H9 (cell line): ENCODE data around the gene FAM13A. TPM values are rescaled to one million over a fixed set of nuclear protein-coding genes. Genes with fewer than 3 reads are reported as not detected.

Experiments used
- DNase-seq: peaks from one replicate; pipeline ENCODE4 v3.0.0-alpha.2; 2017
- H2AFZ ChIP-seq: one replicate; pipeline ENCODE4 v1.6.1; 2013; ENCODE audit warnings: mild to moderate bottlenecking, low read length, control low read depth, moderate library complexity
- H2AK5ac ChIP-seq: 2 replicates; pipeline ENCODE4 v1.6.1; 2013; ENCODE audit warnings: low read length, control low read depth, mixed read lengths; ENCODE audit not compliant: insufficient read length
- H2BK120ac ChIP-seq: one replicate; pipeline ENCODE4 v1.6.1; 2013; ENCODE audit warnings: low read depth, mild to moderate bottlenecking, low read length, control low read depth, inconsistent platforms; ENCODE audit not compliant: poor library complexity, severe bottlenecking
- H2BK12ac ChIP-seq: 2 replicates; pipeline ENCODE4 v1.6.1; 2013; ENCODE audit warnings: low read length, control low read depth, mixed read lengths, low read depth; ENCODE audit not compliant: insufficient read length
- H2BK15ac ChIP-seq: 2 replicates; pipeline ENCODE4 v1.6.1; 2013; ENCODE audit warnings: low read depth, low read length, control low read depth
- H2BK20ac ChIP-seq: one replicate; pipeline ENCODE4 v1.6.1; 2013; ENCODE audit warnings: low read depth, mild to moderate bottlenecking, low read length, control low read depth, inconsistent platforms; ENCODE audit not compliant: poor library complexity, severe bottlenecking
- H2BK5ac ChIP-seq: 2 replicates; pipeline ENCODE4 v1.6.1; 2013; ENCODE audit warnings: low read length, control low read depth, mixed read lengths; ENCODE audit not compliant: insufficient read length
- H3K14ac ChIP-seq: 2 replicates; pipeline ENCODE4 v1.6.1; 2013; ENCODE audit warnings: low read length, control low read depth; ENCODE audit not compliant: insufficient read depth
- H3K18ac ChIP-seq: 2 replicates; pipeline ENCODE4 v1.6.1; 2013; ENCODE audit warnings: low read depth, mild to moderate bottlenecking, mixed read lengths, low read length, control low read depth; ENCODE audit not compliant: insufficient read length
- H3K23ac ChIP-seq: 2 replicates; pipeline ENCODE4 v1.6.1; 2013; ENCODE audit warnings: low read length, control low read depth, mixed read lengths, low read depth; ENCODE audit not compliant: insufficient read length
- H3K23me2 ChIP-seq: 2 replicates; pipeline ENCODE4 v1.6.1; 2013; ENCODE audit warnings: low read depth, mild to moderate bottlenecking, mixed read lengths, low read length, control low read depth; ENCODE audit not compliant: insufficient read length, poor library complexity, severe bottlenecking
- H3K27ac ChIP-seq: 2 replicates; pipeline ENCODE4 v1.5.1; 2013; ENCODE audit warnings: low read length, control low read depth, mixed read lengths, low read depth; ENCODE audit not compliant: insufficient read length
- H3K27me3 ChIP-seq: 2 replicates; pipeline ENCODE4 v1.6.1; 2013; ENCODE audit warnings: low read length, control low read depth, inconsistent platforms; ENCODE audit not compliant: insufficient read depth
- H3K4ac ChIP-seq: 2 replicates; pipeline ENCODE4 v1.6.1; 2013; ENCODE audit warnings: low read depth, mild to moderate bottlenecking, control low read depth, inconsistent platforms, low read length, moderate library complexity
- H3K4me1 ChIP-seq: 2 replicates; pipeline ENCODE4 v1.6.1; 2013; ENCODE audit warnings: low read length, control low read depth, inconsistent platforms; ENCODE audit not compliant: insufficient read depth
- H3K4me2 ChIP-seq: 2 replicates; pipeline ENCODE4 v1.6.1; 2013; ENCODE audit warnings: low read length, control low read depth, mixed read lengths; ENCODE audit not compliant: insufficient read length, insufficient read depth
- H3K56ac ChIP-seq: 2 replicates; pipeline ENCODE4 v1.6.1; 2013; ENCODE audit warnings: low read depth, mild to moderate bottlenecking, mixed read lengths, low read length, control low read depth; ENCODE audit not compliant: insufficient read length
- H3K79me1 ChIP-seq: 2 replicates; pipeline ENCODE4 v1.6.1; 2013; ENCODE audit warnings: low read depth, mild to moderate bottlenecking, moderate library complexity, low read length, control low read depth, inconsistent platforms; ENCODE audit not compliant: insufficient read depth, poor library complexity, severe bottlenecking
- H3K79me2 ChIP-seq: 2 replicates; pipeline ENCODE4 v1.6.1; 2013; ENCODE audit warnings: low read length, control low read depth, inconsistent platforms; ENCODE audit not compliant: insufficient read depth
- H3K9ac ChIP-seq: 2 replicates; pipeline ENCODE4 v1.6.1; 2013; ENCODE audit warnings: low read length, control low read depth, mixed read lengths; ENCODE audit not compliant: insufficient read length; ENCODE audit errors: extremely low read depth
- H3K9me3 ChIP-seq: one replicate; pipeline ENCODE4 v1.6.1; 2013; ENCODE audit warnings: low read depth, low read length, inconsistent platforms; ENCODE audit not compliant: control insufficient read depth
- H3T11ph ChIP-seq: one replicate; pipeline ENCODE4 v1.6.1; 2013; ENCODE audit warnings: mild to moderate bottlenecking, low read length, control low read depth, inconsistent platforms
- H4K20me1 ChIP-seq: one replicate; pipeline ENCODE4 v1.6.1; 2013; ENCODE audit not compliant: control insufficient read depth, insufficient read length, insufficient read depth
- H4K5ac ChIP-seq: 2 replicates; pipeline ENCODE4 v1.6.1; 2013; ENCODE audit warnings: low read depth, mild to moderate bottlenecking, mixed read lengths, low read length, control low read depth; ENCODE audit not compliant: insufficient read length
- H4K8ac ChIP-seq: replicated peaks from 2 replicates; pipeline ENCODE4 v1.6.1; 2013; ENCODE audit warnings: low read length, control low read depth, mixed read lengths, low read depth; ENCODE audit not compliant: insufficient read length
- H4K91ac ChIP-seq: 2 replicates; pipeline ENCODE4 v1.6.1; 2013; ENCODE audit warnings: low read depth, mild to moderate bottlenecking, moderate library complexity, mixed read lengths, low read length, control low read depth; ENCODE audit not compliant: insufficient read length
- H3K27ac Mint-ChIP-seq, 3 experiments: 2 replicates in 2 of 3; 3 replicates in 1 of 3; pipeline ENCODE4 v1.8.0; 2020 to 2021; ENCODE audit warnings: mixed read lengths in 3 of 3, mild to moderate bottlenecking in 1 of 3, moderate library complexity in 1 of 3
- H3K27me3 Mint-ChIP-seq: 2 replicates; pipeline ENCODE4 v1.8.0; 2021; ENCODE audit warnings: low read depth, mild to moderate bottlenecking, moderate library complexity, mixed read lengths
- H3K36me3 Mint-ChIP-seq, 3 experiments: 2 replicates in 2 of 3; 3 replicates in 1 of 3; pipeline ENCODE4 v1.8.0; 2020 to 2021; ENCODE audit warnings: low read depth in 3 of 3, mixed read lengths in 3 of 3; ENCODE audit not compliant: insufficient read depth in 1 of 3
- H3K4me1 Mint-ChIP-seq, 2 experiments: 2 replicates each; pipeline ENCODE4 v1.8.0; 2020; ENCODE audit warnings: mixed read lengths in 2 of 2
- H3K4me3 Mint-ChIP-seq, 2 experiments: 2 replicates in 1 of 2; 3 replicates in 1 of 2; pipeline ENCODE4 v1.8.0; 2020 to 2021; ENCODE audit warnings: mild to moderate bottlenecking in 2 of 2, mixed read lengths in 2 of 2, moderate library complexity in 1 of 2
- H3K9me3 Mint-ChIP-seq, 2 experiments: 2 replicates in 1 of 2; 3 replicates in 1 of 2; pipeline ENCODE4 v1.8.0; 2020; ENCODE audit warnings: mild to moderate bottlenecking in 2 of 2, mixed read lengths in 2 of 2, moderate library complexity in 1 of 2
- whole genome bisulfite sequencing: extraction: QIAGEN DNeasy Blood & Tissue Kit; methylation state at CpG from one replicate; pipeline ENCODE4 v1.1.7; 2013; ENCODE audit warnings: missing lambda C conversion rate, low lambda C conversion rate, mixed read lengths; ENCODE audit not compliant: insufficient read length; ENCODE audit errors: extremely low coverage; 5-methylcytosine and 5-hydroxymethylcytosine counted together
- total RNA-seq: library from RNA; stranded (reverse); gene quantifications from 2 replicates; pipeline ENCODE4 v1.2.1, GENCODE V29; 2021
- TF ChIP-seq, protein P1 (sequence below): fragments of 200-600 bp; sonication (generic); conservative IDR thresholded peaks from 3 replicates; pipeline ENCODE4 v1.8.0; 2021; ENCODE audit warnings: antibody characterized with exemption, mild to moderate bottlenecking

The FAM13A gene
- total RNA-seq, 1 experiment from 2014 or later = 12.7 TPM

- Histone ChIP-seq H3K9ac (no peak overlapping the region), H3K4me1 (peaks cover 2% of the 10 kb centered on the region; the same call in 1 of the 2 replicates), H3T11ph (no peak overlapping the region), H3K23ac (no peak overlapping the region), H3K9me3 (no peaks in the 10 kb centered on the region), H3K56ac (no peak overlapping the region), H3K18ac (no peak overlapping the region), H3K4me2 (no peak overlapping the region), H2AK5ac (no peak overlapping the region), H3K27ac (no peak overlapping the region), H2BK5ac (no peak overlapping the region), H4K20me1 (no peaks in the 10 kb centered on the region), H4K5ac (no peak overlapping the region), H2BK120ac (no peak overlapping the region), H2BK12ac (no peak overlapping the region), H3K27me3 (no peaks in the 10 kb centered on the region), H3K23me2 (no peaks in the 10 kb centered on the region), H2AFZ (no peak overlapping the region), H4K91ac (no peak overlapping the region), H3K79me1 (no peaks in the 10 kb centered on the region), H3K79me2 (no peaks in the 10 kb centered on the region), H3K14ac (no peak overlapping the region), H2BK15ac (no peak overlapping the region), H2BK20ac (no peak overlapping the region), H4K8ac (no peak overlapping the region), H3K4ac (no peak overlapping the region)
- Mint-ChIP-seq H3K27me3 (no peaks in the 10 kb centered on the region), H3K4me1 (peaks cover 24 to 25% of the 10 kb centered on the region in 2 experiments), H3K27ac (no peak overlapping the region), H3K36me3 (peaks cover 0 to 4% (median 0%) of the 10 kb centered on the region in 3 experiments; a peak in 4 of 7 replicates), H3K9me3 (no peaks in the 10 kb centered on the region), H3K4me3 (no peak overlapping the region)
- DNase-seq = no peak
- WGBS = no CpG with 5 or more reads among the region's 1 CpG
- TF ChIP-seq, protein P1, sequence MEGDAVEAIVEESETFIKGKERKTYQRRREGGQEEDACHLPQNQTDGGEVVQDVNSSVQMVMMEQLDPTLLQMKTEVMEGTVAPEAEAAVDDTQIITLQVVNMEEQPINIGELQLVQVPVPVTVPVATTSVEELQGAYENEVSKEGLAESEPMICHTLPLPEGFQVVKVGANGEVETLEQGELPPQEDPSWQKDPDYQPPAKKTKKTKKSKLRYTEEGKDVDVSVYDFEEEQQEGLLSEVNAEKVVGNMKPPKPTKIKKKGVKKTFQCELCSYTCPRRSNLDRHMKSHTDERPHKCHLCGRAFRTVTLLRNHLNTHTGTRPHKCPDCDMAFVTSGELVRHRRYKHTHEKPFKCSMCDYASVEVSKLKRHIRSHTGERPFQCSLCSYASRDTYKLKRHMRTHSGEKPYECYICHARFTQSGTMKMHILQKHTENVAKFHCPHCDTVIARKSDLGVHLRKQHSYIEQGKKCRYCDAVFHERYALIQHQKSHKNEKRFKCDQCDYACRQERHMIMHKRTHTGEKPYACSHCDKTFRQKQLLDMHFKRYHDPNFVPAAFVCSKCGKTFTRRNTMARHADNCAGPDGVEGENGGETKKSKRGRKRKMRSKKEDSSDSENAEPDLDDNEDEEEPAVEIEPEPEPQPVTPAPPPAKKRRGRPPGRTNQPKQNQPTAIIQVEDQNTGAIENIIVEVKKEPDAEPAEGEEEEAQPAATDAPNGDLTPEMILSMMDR = no peak
These were observed 301.5 kb downstream of the FAM13A start for GRCh38 chr4:88755454-88755853.
